Liver (tissue), 3 donors: ENCODE results near the gene PCSK6.

Source experiments
- CTCF ChIP-seq: fragments of 150-350 bp; IDR thresholded peaks from 2 replicates; pipeline ENCODE4 v1.5.1; 2017; ENCODE audit warnings: improper control_type of control experiment, low read depth, low read length; ENCODE audit not compliant: missing input control
- GABPA ChIP-seq, 2 donors: IDR thresholded peaks in 1 of 2; conservative IDR thresholded peaks in 1 of 2; 2 replicates each; pipeline ENCODE4 v1.6.1; 2016; ENCODE audit warnings: antibody characterized with exemption in 2 of 2, mild to moderate bottlenecking in 1 of 2, moderate library complexity in 1 of 2
- REST ChIP-seq: IDR thresholded peaks from 2 replicates; pipeline ENCODE4 v1.6.1; 2016; ENCODE audit warnings: antibody characterized with exemption, mild to moderate bottlenecking
- donor health status: healthy.
- donor health status: healthy.

GRCh38 chr15:101478701-101479341 is 10.7 kb downstream of the PCSK6 start:
- TF ChIP-seq CTCF (no peak), REST (no peak), GABPA (IDR thresholded peaks at IDR 0.05 in 1 of 2, conservative IDR thresholded peaks at IDR 0.05 in 1 of 2) (no peak)
